Measurements from ENCODE around the gene IL3. TPM values are rescaled to one million over a fixed set of nuclear protein-coding genes. Genes with fewer than 3 reads are reported as not detected.
A peak's percentile ranks its signal among the peaks of the same experiment; 100 is the strongest.

The IL3 gene
- total and polyA plus RNA-seq, 9 of the 15 experiments (the other 6 are each of a cell fraction or from before 2014, with no cell fraction given): not detected

DNA sequence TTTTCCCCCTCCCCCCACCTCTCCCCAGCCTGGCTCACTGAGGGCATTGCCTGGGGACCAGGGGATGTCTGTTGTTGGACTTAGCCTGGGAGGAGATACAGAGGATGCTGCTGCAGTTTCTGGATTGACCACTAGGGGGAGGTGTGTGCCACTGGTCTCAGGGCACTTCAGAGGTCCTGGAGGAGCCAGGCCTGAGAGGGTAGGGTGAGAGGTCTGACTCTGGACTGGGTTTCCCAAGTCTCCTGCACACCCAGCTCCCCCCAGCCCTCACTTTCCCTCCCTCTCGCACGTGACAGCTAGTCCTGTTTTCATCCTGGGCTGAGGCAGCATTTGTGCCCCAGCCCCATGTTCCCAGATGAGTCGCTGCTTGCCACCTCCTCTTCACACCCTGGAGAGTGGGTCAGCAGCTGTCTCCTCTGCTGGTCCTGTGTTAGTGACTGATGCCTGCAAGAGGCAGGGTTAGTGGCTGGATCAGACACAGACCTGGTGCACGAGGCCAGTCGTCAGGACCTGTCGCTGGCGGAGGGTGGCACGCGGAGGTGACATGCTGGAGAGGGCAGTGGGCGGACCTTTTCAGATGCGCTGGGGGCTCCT is 4.4 kb downstream of the IL3 start (continued):
- no peak for TF ChIP-seq CREBBP (IDR thresholded peaks at IDR 0.05; ENCODE audit: low read depth, low read length)
- TF ChIP-seq, protein P1, sequence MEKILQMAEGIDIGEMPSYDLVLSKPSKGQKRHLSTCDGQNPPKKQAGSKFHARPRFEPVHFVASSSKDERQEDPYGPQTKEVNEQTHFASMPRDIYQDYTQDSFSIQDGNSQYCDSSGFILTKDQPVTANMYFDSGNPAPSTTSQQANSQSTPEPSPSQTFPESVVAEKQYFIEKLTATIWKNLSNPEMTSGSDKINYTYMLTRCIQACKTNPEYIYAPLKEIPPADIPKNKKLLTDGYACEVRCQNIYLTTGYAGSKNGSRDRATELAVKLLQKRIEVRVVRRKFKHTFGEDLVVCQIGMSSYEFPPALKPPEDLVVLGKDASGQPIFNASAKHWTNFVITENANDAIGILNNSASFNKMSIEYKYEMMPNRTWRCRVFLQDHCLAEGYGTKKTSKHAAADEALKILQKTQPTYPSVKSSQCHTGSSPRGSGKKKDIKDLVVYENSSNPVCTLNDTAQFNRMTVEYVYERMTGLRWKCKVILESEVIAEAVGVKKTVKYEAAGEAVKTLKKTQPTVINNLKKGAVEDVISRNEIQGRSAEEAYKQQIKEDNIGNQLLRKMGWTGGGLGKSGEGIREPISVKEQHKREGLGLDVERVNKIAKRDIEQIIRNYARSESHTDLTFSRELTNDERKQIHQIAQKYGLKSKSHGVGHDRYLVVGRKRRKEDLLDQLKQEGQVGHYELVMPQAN (IDR thresholded peaks at IDR 0.05; ENCODE audit: borderline replicate concordance): no peak
- no peak for TF ChIP-seq FOXA1 (IDR thresholded peaks at IDR 0.05; ENCODE audit: borderline replicate concordance)
- TF ChIP-seq STAG1 (CRISPR knock-in tag; IDR thresholded peaks at IDR 0.05; ENCODE audit: borderline replicate concordance): peak; percentile 83
- peak; percentile 56; the same call in 1 of the 2 replicates for TF ChIP-seq SMARCA5 (IDR thresholded peaks at IDR 0.05)
- TF ChIP-seq, protein P2, sequence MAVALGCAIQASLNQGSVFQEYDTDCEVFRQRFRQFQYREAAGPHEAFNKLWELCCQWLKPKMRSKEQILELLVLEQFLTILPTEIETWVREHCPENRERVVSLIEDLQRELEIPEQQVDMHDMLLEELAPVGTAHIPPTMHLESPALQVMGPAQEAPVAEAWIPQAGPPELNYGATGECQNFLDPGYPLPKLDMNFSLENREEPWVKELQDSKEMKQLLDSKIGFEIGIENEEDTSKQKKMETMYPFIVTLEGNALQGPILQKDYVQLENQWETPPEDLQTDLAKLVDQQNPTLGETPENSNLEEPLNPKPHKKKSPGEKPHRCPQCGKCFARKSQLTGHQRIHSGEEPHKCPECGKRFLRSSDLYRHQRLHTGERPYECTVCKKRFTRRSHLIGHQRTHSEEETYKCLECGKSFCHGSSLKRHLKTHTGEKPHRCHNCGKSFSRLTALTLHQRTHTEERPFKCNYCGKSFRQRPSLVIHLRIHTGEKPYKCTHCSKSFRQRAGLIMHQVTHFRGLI (CRISPR knock-in tag; IDR thresholded peaks at IDR 0.05): no peak
- peak; percentile 15; the same call in 1 of the 2 replicates for TF ChIP-seq TAF7 (tag; IDR thresholded peaks at IDR 0.05)
- peak in 1 of 2 experiments; percentile 6; a peak in 1 of 4 replicates for TF ChIP-seq NONO (IDR thresholded peaks at IDR 0.05; ENCODE audit: low read depth in 2 of 2, low read length in 1 of 2)
- TF ChIP-seq, protein P3, sequence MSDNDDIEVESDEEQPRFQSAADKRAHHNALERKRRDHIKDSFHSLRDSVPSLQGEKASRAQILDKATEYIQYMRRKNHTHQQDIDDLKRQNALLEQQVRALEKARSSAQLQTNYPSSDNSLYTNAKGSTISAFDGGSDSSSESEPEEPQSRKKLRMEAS (CRISPR knock-in tag; IDR thresholded peaks at IDR 0.05): peak; percentile 45; the same call in 1 of the 2 replicates
- no peak for TF ChIP-seq MAFG (tag; conservative IDR thresholded peaks at IDR 0.05)
- peak; percentile 5; the same call in 1 of the 2 replicates for TF ChIP-seq L3MBTL2 (IDR thresholded peaks at IDR 0.05)
- 0 out of 2 replicates have a peak, but pooled peaks have one; percentile 70 for TF ChIP-seq CBFB (CRISPR knock-in tag; IDR thresholded peaks at IDR 0.05)
- no peak for TF ChIP-seq ZKSCAN3 (CRISPR knock-in tag; IDR thresholded peaks at IDR 0.05)
- no peak for TF ChIP-seq MTF1 (CRISPR knock-in tag; IDR thresholded peaks at IDR 0.05; ENCODE audit: borderline replicate concordance)
- TF ChIP-seq PYGO2 (tag; IDR thresholded peaks at IDR 0.05): no peak
- no peak for TF ChIP-seq MYBL2 (IDR thresholded peaks at IDR 0.05; ENCODE audit: low read depth)
- TF ChIP-seq MYBL2 (CRISPR knock-in tag; IDR thresholded peaks at IDR 0.05; ENCODE audit: borderline replicate concordance): no peak
- no peak for TF ChIP-seq FOXJ3 (CRISPR knock-in tag; IDR thresholded peaks at IDR 0.05)
- peak; percentile 33; the same call in 1 of the 2 replicates for TF ChIP-seq TARDBP (IDR thresholded peaks at IDR 0.05)
- no peak for TF ChIP-seq FOXJ2 (tag; IDR thresholded peaks at IDR 0.05)
- TF ChIP-seq ARHGAP35 (IDR thresholded peaks at IDR 0.05; ENCODE audit: partially characterized antibody): no peak
- no peak for TF ChIP-seq ZNF224 (CRISPR knock-in tag; IDR thresholded peaks at IDR 0.05)
- no peak for TF ChIP-seq ZNF174 (CRISPR knock-in tag; IDR thresholded peaks at IDR 0.05)
- no peak for TF ChIP-seq KDM1A (IDR thresholded peaks at IDR 0.05)
- TF ChIP-seq BRD9 (IDR thresholded peaks at IDR 0.05; ENCODE audit: low read depth, partially characterized antibody): peak; percentile 41
- TF ChIP-seq, protein P4, sequence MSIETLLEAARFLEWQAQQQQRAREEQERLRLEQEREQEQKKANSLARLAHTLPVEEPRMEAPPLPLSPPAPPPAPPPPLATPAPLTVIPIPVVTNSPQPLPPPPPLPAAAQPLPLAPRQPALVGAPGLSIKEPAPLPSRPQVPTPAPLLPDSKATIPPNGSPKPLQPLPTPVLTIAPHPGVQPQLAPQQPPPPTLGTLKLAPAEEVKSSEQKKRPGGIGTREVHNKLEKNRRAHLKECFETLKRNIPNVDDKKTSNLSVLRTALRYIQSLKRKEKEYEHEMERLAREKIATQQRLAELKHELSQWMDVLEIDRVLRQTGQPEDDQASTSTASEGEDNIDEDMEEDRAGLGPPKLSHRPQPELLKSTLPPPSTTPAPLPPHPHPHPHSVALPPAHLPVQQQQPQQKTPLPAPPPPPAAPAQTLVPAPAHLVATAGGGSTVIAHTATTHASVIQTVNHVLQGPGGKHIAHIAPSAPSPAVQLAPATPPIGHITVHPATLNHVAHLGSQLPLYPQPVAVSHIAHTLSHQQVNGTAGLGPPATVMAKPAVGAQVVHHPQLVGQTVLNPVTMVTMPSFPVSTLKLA (conservative IDR thresholded peaks at IDR 0.05): no peak
- peak; percentile 33; the same call in 1 of the 2 replicates for TF ChIP-seq SMARCE1 (IDR thresholded peaks at IDR 0.05)

All from K562 (cell line).